ENCODE data around the gene TAAR6. TPM values are rescaled to one million over a fixed set of nuclear protein-coding genes. Genes with fewer than 3 reads are reported as not detected.

The TAAR6 gene
- total and polyA plus RNA-seq, 2 experiments from 2014 or later: not detected

- no peaks in the 10 kb centered on the region for H3F3A ChIP-seq (ENCODE audit: insufficient read depth)
- H3K4me1 ChIP-seq (ENCODE audit: insufficient read depth): no peaks in the 10 kb centered on the region
- peaks cover 67% of the 10 kb centered on the region for H3K27me3 ChIP-seq (replicated peaks; ENCODE audit: insufficient read depth)
- no peak overlapping the region for H3K9ac ChIP-seq
- in situ Hi-C loops (cut with MboI): no loop called here
- H3K9me2 ChIP-seq (ENCODE audit: insufficient read depth): no peaks in the 10 kb centered on the region
- DNase-seq: no peak
- H3K4me2 ChIP-seq (ENCODE audit: unreplicated experiment): no peak overlapping the region
- no peaks in the 10 kb centered on the region for H3K36me3 ChIP-seq (ENCODE audit: low read depth)
- H3K9me3 ChIP-seq (ENCODE audit: low read depth): no peaks in the 10 kb centered on the region
- no peak overlapping the region for H3K27ac ChIP-seq
- no peak for TF ChIP-seq EZH2 (IDR thresholded peaks at IDR 0.05; ENCODE audit: insufficient read depth, poor library complexity, severe bottlenecking)
- no peak for TF ChIP-seq EZH2phosphoT487 (IDR thresholded peaks at IDR 0.05; ENCODE audit: insufficient read depth, low read depth)
- no peak overlapping the region for H2AFZ ChIP-seq
- no peaks in the 10 kb centered on the region for H4K20me1 ChIP-seq (ENCODE audit: insufficient read depth)
- no peak overlapping the region for H3K4me3 ChIP-seq
- WGBS, 2 experiments (ENCODE audit: low coverage in 1 of 2, low lambda C conversion rate in 2 of 2, missing lambda C conversion rate in 2 of 2): 34 to 35% methylated on average over 6 of the region's 6 CpGs
- no peaks in the 10 kb centered on the region for H3K79me2 ChIP-seq (ENCODE audit: insufficient read depth)
Measured at GRCh38 chr6:132568611-132569010, 1.5 kb upstream of the TAAR6 start.

- peaks cover 64% of the 10 kb centered on the region for H3K27me3 ChIP-seq (replicated peaks; ENCODE audit: insufficient read depth)
- WGBS, 2 experiments (ENCODE audit: low coverage in 1 of 2, low lambda C conversion rate in 2 of 2, missing lambda C conversion rate in 2 of 2): 43% methylated on average over 4 of the region's 4 CpGs
- no peaks in the 10 kb centered on the region for H3K9me2 ChIP-seq (ENCODE audit: insufficient read depth)
- no peaks in the 10 kb centered on the region for H3K79me2 ChIP-seq (ENCODE audit: insufficient read depth)
- H3K4me1 ChIP-seq (ENCODE audit: insufficient read depth): no peaks in the 10 kb centered on the region
- H3K4me3 ChIP-seq: no peak overlapping the region
- no peaks in the 10 kb centered on the region for H4K20me1 ChIP-seq (ENCODE audit: insufficient read depth)
- no peaks in the 10 kb centered on the region for H3K36me3 ChIP-seq (ENCODE audit: low read depth)
- no peak overlapping the region for H3K27ac ChIP-seq
- DNase-seq: no peak
- no peak overlapping the region for H3K4me2 ChIP-seq (ENCODE audit: unreplicated experiment)
- no peaks in the 10 kb centered on the region for H3F3A ChIP-seq (ENCODE audit: insufficient read depth)
- no peak for TF ChIP-seq EZH2 (IDR thresholded peaks at IDR 0.05; ENCODE audit: insufficient read depth, poor library complexity, severe bottlenecking)
- no peak for TF ChIP-seq EZH2phosphoT487 (IDR thresholded peaks at IDR 0.05; ENCODE audit: insufficient read depth, low read depth)
- in situ Hi-C loops (cut with MboI): no loop called here
- no peaks in the 10 kb centered on the region for H3K9me3 ChIP-seq (ENCODE audit: low read depth)
- H2AFZ ChIP-seq: no peak overlapping the region
- no peak overlapping the region for H3K9ac ChIP-seq
Measured at GRCh38 chr6:132569170-132569569, 952 bp upstream of the TAAR6 start.

- no peaks in the 10 kb centered on the region for H3K36me3 ChIP-seq (ENCODE audit: low read depth)
- no peaks in the 10 kb centered on the region for H3K79me2 ChIP-seq (ENCODE audit: insufficient read depth)
- TF ChIP-seq EZH2phosphoT487 (IDR thresholded peaks at IDR 0.05; ENCODE audit: insufficient read depth, low read depth) (no peak), EZH2 (IDR thresholded peaks at IDR 0.05; ENCODE audit: insufficient read depth, poor library complexity, severe bottlenecking) (no peak)
- no peak for DNase-seq
- no peaks in the 10 kb centered on the region for H4K20me1 ChIP-seq (ENCODE audit: insufficient read depth)
- no peak overlapping the region for H3K4me3 ChIP-seq
- H3K4me1 ChIP-seq (ENCODE audit: insufficient read depth): no peaks in the 10 kb centered on the region
- no peak overlapping the region for H2AFZ ChIP-seq
- H3K4me2 ChIP-seq (ENCODE audit: unreplicated experiment): no peak overlapping the region
- H3K27me3 ChIP-seq (replicated peaks; ENCODE audit: insufficient read depth): peaks cover 61% of the 10 kb centered on the region
- H3F3A ChIP-seq (ENCODE audit: insufficient read depth): no peaks in the 10 kb centered on the region
- no peak overlapping the region for H3K27ac ChIP-seq
- no peaks in the 10 kb centered on the region for H3K9me2 ChIP-seq (ENCODE audit: insufficient read depth)
- no peak overlapping the region for H3K9ac ChIP-seq
- no peaks in the 10 kb centered on the region for H3K9me3 ChIP-seq (ENCODE audit: low read depth)
- in situ Hi-C loops (cut with MboI): no loop called here
Measured at GRCh38 chr6:132571774-132572173, 1.7 kb downstream of the TAAR6 start.

- TF ChIP-seq EZH2 (IDR thresholded peaks at IDR 0.05; ENCODE audit: insufficient read depth, poor library complexity, severe bottlenecking) (no peak), EZH2phosphoT487 (IDR thresholded peaks at IDR 0.05; ENCODE audit: insufficient read depth, low read depth) (no peak)
- Histone ChIP-seq H3K79me2 (ENCODE audit: insufficient read depth) (no peaks in the 10 kb centered on the region), H3K4me3 (no peak overlapping the region), H3F3A (ENCODE audit: insufficient read depth) (no peaks in the 10 kb centered on the region), H3K4me2 (ENCODE audit: unreplicated experiment) (no peak overlapping the region), H3K9ac (no peak overlapping the region), H3K27me3 (replicated peaks; ENCODE audit: insufficient read depth) (peaks cover 13% of the 10 kb centered on the region; the same call in 1 of the 2 replicates), H3K27ac (no peak overlapping the region), H2AFZ (no peak overlapping the region), H4K20me1 (ENCODE audit: insufficient read depth) (no peaks in the 10 kb centered on the region), H3K36me3 (ENCODE audit: low read depth) (no peaks in the 10 kb centered on the region), H3K9me2 (ENCODE audit: insufficient read depth) (no peaks in the 10 kb centered on the region), H3K4me1 (ENCODE audit: insufficient read depth) (no peaks in the 10 kb centered on the region), H3K9me3 (ENCODE audit: low read depth) (no peaks in the 10 kb centered on the region)
- WGBS, 2 experiments (ENCODE audit: low coverage in 1 of 2, low lambda C conversion rate in 2 of 2, missing lambda C conversion rate in 2 of 2): 17 to 20% methylated on average over 1 of the region's 1 CpG
- DNase-seq: no peak
- in situ Hi-C loops (cut with MboI): no loop called here
Measured at GRCh38 chr6:132584698-132585097, 14.6 kb downstream of the TAAR6 start.

GRCh38 chr6:132587424-132587823 is 17.3 kb downstream of the TAAR6 start:
- Histone ChIP-seq H3K9me2 (ENCODE audit: insufficient read depth) (no peaks in the 10 kb centered on the region), H3K4me1 (ENCODE audit: insufficient read depth) (no peaks in the 10 kb centered on the region), H3K79me2 (ENCODE audit: insufficient read depth) (no peaks in the 10 kb centered on the region), H2AFZ (no peak overlapping the region), H3K36me3 (ENCODE audit: low read depth) (no peaks in the 10 kb centered on the region), H3K9me3 (ENCODE audit: low read depth) (no peaks in the 10 kb centered on the region), H3F3A (ENCODE audit: insufficient read depth) (no peaks in the 10 kb centered on the region), H3K4me2 (ENCODE audit: unreplicated experiment) (no peak overlapping the region), H4K20me1 (ENCODE audit: insufficient read depth) (no peaks in the 10 kb centered on the region), H3K27ac (no peak overlapping the region), H3K4me3 (no peak overlapping the region), H3K27me3 (replicated peaks; ENCODE audit: insufficient read depth) (peaks cover 18% of the 10 kb centered on the region; the same call in 1 of the 2 replicates), H3K9ac (no peak overlapping the region)
- WGBS, 2 experiments (ENCODE audit: low coverage in 1 of 2, low lambda C conversion rate in 2 of 2, missing lambda C conversion rate in 2 of 2): 18 to 21% methylated on average over 2 of the region's 2 CpGs
- no peak for DNase-seq
- TF ChIP-seq EZH2 (IDR thresholded peaks at IDR 0.05; ENCODE audit: insufficient read depth, poor library complexity, severe bottlenecking) (no peak), EZH2phosphoT487 (IDR thresholded peaks at IDR 0.05; ENCODE audit: insufficient read depth, low read depth) (no peak)
- in situ Hi-C loops (cut with MboI): no loop called here

All from GM23248 (cell line).